HG03460 (cell line): ENCODE data around the gene LMNB1.
A peak's percentile ranks its signal among the peaks of the same experiment; 100 is the strongest.
"Not testable (repeated sequence)": the region's sequence is repeated elsewhere in the genome, so short reads cannot be mapped to it uniquely, and the experiment has no call there.

ENCODE experiments used
- ATAC-seq: cut with Tn5 transposase; IDR thresholded peaks from one replicate; pipeline ENCODE4 v1.9.1; 2021; ENCODE audit not compliant: unreplicated experiment

The LMNB1 gene, protein sequence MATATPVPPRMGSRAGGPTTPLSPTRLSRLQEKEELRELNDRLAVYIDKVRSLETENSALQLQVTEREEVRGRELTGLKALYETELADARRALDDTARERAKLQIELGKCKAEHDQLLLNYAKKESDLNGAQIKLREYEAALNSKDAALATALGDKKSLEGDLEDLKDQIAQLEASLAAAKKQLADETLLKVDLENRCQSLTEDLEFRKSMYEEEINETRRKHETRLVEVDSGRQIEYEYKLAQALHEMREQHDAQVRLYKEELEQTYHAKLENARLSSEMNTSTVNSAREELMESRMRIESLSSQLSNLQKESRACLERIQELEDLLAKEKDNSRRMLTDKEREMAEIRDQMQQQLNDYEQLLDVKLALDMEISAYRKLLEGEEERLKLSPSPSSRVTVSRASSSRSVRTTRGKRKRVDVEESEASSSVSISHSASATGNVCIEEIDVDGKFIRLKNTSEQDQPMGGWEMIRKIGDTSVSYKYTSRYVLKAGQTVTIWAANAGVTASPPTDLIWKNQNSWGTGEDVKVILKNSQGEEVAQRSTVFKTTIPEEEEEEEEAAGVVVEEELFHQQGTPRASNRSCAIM

DNA sequence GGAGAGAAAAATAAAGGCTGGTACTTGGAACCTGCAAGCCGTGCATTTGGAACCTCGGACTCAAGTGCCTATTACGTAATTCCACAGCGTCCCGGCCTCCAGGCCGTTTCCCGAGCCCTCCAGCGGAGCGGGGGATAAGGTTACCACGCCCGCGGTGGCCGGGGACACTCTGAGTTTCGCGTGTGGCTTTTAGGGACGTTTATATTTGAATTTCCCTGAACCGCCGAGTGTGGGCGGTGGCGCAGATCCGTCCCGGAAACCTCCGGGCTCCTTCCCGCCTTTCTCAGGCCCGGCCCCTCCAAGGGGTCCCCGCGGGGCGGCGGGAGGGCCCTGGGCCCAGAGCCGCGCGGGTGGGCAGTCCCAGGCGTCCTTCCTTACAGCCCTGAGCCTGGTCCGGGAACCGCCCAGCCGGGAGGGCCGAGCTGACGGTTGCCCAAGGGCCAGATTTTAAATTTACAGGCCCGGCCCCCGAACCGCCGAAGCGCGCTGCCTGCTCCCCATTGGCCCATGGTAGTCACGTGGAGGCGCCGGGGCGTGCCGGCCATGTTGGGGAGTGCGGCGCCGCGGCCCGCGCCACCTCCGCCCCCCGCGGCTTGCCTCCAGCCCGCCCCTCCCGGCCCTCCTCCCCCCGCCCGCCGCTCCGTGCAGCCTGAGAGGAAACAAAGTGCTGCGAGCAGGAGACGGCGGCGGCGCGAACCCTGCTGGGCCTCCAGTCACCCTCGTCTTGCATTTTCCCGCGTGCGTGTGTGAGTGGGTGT, at the start of gene LMNB1:
TSS of gene LMNB1 (plus strand) at position 638 of the 758 bp plus-strand sequence. CDS start 373 bp downstream, outside the sequence.
- peak; percentile 62 for ATAC-seq

DNA sequence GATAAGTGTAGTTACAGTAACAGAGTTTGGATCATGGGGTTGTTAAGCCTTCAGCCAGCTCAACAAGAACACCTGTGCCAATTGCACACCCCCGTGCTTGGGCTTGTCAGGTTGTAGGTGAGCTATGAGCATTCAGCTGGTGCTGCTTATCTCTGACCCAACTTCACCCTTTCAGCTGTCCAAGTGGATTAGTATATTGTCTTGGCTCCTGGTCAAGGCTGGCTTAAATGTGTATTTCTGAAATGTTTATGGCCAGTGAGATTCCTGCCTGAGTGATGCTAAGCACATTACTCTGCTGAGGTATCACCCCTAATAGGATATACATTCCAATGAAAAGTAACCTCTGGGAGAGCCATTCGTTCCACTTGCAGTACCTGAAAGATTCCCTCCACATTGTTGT, 44.2 kb upstream of the LMNB1 start:
- no peak for ATAC-seq

DNA sequence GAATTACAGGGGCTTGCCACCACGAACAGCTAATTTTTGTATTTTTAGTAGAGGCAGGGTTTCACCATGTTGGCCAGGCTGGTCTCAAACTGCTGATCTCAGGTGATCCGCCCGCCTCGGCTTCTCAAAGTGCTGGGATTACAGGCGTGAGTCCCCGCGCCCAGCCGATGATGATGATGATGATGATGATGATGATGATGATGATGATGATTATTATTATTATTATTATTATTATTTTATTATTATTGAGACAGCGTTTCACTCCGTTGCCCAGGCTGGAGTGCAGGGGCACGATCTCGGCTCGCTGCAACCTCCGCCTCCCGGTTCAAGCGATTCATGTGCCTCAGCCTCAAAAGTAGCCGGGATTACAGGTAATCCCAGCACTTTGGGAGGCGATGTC, 42.4 kb upstream of the LMNB1 start:
- not testable (repeated sequence) for ATAC-seq

DNA sequence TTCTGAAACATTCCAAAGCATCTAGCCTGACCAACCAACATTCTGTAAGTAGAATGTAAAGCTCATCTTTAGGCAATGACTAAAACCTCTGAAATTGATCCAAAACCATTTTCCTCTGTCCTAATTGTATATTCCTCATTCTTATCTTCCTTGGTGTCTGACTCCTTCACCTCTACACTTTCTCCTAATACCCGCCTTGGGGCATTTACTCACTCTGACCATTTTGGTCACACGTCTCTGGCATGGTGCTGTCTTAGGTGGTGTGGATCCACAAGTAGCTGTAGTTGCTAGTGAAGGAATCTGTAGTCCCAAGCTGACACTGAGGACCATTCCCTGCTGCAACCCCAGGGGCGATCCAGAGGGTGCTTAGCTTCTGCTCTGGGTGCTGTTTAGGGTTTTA, 40.8 kb upstream of the LMNB1 start:
- no peak for ATAC-seq

DNA sequence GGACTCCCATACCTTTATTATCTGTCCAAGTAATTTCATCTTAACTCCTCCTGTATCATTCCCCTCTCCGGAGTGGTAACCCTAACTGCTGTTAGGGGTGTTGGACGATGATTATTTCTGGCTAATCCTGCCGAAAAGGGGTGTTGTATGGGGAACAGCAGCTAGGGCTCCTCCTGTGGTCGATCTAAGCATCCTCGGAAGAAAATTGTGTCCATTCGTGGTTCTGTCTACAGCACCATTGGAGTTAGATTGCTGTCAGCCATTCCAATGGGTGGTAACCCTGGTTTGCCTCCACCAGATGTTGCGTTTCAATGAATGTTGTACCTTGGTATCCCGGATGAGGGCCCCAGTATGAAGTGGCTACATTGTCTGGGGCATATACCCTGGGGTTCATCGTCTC, 35.6 kb upstream of the LMNB1 start:
- no peak for ATAC-seq

DNA sequence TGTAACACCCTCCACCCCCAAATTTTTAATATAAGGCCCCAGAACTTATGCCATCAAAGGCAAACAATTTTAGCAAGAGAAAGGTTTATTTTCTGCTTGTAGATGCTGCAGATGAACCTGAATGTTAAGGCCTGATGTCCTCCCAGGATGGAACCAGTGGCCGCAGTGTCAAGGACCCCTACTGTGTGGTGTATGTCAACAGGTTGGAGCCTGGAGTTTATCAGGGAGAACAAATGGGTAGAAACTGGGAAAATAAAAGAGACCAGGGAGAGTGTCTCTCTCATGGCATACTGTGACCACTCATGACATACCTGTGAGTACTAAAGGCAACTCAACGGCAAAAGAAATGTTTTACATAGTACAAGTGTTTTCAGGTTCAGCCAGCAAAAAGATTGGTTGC, 34.5 kb upstream of the LMNB1 start:
- no peak for ATAC-seq

DNA sequence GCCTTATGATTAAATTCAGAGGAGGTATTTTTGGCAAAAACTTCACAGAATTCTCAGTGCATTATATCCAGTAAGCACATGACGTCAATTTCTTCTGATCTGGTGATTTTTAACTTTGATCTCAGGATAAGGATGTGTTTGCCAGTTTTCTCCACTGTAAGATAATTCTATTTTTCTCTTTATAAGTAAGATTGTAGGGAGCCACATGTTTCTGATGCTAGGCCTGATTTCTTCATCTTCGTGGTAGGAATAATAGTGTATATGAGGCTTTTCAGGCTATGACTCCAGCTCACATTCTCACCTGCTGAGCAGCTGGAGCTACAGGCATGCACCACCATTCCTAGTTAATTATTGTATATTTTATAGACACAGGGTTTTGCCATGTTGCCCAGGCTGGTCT, 32.1 kb upstream of the LMNB1 start:
- ATAC-seq, result no peak

DNA sequence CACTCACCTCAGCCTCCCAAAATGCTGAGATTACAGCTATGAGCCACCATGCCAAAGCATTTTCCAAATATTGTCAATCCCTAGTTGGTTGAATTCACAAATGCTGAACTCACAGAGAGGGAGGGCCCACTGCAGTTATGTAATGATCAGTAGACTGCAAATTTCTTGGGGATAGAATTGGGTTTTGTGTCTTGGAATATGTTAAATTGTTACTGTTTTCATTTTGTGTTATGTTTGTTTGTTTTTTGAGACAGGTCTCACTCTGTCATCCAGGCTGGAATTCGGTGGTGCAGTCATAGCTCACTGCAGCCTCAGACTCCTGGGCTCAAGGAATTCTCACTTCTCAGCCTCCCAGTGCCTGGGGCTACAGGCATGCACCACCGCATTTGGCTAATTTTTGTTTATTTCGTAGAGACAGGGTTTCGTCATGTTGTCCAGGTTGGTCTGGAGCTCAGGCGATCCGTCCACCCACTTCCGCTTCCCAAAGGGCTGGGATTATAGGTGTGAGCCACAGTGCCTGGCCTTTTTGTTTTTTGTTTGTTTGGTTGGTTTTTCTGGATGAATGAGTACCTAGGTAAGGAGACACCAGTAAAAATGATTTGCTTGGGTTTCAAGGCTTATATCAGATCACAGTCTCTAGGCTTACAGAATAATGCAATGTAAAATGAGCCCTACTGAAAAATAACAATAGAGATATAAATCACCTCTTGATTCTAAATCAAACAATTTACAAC, 31.5 kb upstream of the LMNB1 start:
- no peak for ATAC-seq

DNA sequence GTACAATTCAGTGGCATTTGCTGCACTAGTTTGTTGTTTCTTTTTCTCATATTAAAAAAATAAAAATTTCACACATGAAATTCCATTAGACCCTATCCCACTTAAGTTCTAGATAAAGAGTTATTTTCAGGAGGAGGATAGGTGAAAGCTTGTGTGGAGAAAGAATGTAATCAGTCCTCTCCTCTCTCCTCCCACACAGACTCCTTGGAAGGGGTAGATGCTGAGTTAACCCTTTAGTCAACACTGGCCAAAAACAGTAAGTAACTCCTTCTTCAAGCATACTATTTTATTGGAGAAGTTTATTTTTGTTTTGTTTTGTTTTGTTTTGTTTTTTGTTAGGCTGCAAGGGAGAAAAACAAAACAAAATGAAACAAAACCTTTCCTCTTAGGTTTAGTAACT, 30.6 kb upstream of the LMNB1 start:
- no peak for ATAC-seq

DNA sequence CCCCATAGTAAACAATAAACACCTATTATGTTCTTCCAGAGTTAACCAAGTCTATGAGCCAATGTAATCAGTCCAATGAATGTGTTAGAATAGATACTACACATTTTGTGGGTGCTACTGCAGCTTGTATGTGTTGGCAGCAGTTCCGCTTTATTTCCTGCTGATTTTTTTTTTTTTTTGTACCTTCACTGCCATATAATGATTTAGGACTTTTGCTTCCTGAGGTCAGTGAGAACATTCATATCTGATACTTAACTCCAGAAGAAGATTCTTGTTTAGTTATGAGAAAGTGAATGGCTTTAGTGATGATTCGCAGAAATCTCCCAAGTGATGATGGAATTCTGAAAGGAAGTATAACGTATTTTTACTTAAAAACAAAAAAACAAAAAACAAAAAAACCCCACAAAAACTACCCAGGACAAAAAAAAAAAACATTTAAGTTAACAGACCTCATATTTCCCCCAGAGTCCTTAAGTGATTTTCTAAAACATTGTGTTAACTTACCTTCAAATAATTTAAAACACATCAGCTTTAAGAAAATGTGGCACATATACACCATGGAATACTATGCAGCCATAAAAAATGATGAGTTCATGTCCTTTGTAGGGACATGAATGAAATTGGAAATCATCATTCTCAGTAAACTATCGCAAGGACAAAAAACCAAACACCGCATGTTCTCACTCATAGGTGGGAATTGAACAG, 24.7 kb upstream of the LMNB1 start:
- no peak for ATAC-seq

DNA sequence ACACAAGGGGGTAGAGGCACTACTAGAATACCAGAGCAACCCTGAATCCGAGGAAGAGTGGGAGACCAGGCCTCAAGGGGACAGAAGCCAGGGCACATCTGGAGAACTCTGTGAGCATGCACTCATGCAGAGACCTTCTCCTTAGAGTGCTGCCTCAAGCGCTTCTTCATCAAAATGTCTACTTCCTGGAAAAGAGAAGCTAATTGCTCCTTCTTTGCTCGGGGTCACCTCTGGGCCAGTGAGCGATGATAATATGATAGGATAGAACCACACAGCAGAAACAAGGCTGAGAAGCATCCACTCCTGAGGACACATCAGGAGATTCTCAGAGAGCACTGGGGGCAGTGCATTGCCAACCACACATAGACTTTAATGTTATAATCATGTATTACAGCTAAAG, 23.7 kb upstream of the LMNB1 start:
- no peak for ATAC-seq

DNA sequence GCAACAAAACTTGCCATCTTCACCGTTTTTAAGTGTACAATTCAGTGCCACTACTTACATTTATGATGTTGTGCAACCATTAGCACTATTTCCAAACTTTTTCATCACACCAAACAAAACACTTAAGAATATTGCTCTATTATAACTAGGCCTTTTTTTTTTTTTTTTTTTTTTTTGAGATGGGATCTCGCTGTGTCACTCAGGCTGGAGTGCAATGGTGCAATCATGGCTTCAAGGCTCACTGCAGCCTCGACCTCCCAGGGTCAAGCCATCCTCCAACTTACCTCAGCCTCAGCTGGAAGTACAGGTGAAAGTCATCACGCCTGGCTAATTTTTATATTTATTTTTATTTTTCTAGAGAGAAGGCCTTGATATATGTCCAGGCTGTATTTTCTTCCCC, 22.3 kb upstream of the LMNB1 start:
- ATAC-seq, result no peak

DNA sequence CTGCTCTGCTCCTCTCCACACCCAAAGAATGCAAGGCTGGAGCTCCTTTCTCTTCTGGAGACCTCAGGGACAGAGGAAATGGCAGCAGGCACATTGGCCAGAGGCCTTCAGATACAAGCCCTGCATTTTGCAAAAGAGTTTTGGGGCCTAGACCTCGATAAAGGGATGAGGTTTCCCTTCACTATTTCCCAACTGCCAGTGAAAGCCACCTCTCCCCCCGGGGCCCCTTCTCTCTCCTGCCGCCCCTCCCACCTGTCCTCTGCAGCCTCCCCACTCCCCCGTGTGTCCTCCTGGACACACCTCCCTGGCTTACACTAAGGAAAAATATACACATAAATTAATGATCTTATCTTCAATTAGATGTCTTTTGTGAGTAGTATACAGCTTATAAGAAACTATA, 21.3 kb upstream of the LMNB1 start:
- no peak for ATAC-seq

DNA sequence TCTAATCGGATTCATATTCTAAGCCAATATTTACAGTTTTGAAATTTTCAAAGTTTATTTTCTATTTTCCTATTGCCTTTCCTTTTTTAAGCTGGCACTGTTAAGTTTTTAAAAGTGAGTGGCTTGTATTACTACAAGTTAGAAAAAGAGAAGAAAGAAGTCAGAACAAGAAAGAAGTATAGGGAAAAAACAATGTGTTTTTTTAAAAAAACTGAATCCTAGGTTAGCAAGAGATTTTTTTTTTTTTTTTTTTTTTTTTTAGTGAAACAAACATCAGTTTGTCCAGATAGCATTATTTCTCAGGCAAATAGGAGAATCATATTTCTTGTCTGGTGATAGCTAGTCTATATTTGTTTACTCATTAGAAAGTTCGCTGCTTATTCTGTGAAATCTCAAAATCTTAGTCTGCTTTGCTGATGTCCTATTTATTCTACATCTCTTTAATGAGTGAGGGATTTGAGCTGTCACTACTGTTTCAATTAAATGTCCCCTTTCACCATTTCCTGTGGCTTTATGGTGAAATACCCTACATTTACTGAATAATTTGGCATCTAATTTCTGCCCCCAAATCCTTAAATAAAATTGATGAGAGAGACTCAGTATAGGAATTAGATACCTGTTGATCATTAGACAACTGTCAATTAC, 19.1 kb upstream of the LMNB1 start:
- no peak for ATAC-seq

DNA sequence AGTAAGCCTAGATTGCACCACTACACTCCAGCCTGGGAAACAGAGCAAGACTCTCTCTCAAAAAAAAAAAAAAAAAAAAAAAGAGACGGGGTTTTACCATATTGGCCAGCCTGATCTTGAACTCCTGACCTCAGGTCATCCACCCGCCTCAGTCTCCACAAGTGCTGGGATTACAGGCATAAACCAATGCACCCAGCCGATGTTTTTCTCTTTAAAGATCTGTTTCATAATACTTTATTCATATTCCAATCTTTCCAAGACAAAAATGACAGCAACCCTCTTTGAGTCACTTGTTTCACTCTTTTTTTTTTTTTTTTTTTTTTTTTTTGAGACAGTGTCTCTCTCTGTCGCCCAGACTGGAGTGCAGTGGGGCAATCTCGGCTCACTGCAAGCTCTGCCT, 13.6 kb upstream of the LMNB1 start:
- ATAC-seq, result no peak

DNA sequence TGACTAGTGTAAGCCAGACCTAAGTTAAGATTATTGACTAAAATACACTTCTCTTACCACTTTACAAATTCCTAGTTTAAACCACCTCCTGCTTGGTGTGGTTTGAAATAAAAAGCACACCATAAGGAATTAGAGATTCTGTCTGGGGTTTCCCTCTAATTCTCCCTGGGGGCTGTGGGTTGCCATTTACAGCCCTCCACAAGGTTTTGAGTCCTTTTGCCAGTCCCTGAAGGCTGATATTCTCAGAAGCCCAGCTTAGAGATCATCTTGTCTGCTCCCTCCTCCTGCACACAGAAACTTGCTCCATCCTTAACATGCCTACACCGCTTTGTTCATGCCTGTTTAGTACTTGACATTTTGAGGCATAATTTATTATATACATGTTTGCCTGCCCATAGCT, 7.2 kb upstream of the LMNB1 start:
- no peak for ATAC-seq

DNA sequence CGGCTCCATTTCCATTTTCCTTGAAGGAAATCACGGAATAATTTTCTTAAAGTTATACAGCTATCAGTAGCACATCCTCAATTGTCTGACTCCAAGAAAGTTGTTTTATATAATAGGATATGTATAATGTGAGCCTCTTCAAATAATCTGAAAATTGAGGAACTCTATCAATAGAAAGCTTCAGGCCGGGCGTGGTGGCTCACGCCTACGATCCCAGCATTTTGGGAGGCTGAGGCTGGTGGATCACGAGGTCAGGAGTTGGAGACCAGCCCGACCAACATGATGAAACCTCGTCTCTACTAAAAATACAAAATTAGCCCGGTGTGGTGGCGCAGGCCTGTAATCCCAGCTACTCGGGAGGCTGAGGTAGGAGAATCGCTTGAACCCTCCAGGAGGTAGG, 3.4 kb upstream of the LMNB1 start:
- ATAC-seq, result not testable (repeated sequence)

DNA sequence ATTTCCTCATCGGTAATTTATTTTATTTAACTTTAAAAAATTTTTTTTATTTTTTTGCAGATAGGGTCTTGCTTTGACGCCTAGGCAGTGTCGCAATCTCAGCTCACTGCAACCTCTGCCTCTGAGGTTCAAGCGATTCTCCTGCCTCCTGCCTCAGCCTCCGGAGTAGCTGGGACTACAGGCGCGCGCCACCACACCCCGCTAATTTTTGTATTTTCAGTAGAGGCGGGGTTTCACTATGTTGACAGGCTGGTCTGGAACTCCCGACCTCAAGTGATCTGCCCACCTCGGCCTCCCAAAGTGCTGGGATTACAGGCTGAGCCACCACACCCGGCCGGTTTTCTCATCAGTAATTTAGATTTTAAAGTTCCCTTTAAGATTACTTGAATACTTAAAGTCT, 2.3 kb upstream of the LMNB1 start:
- not testable (repeated sequence) for ATAC-seq

DNA sequence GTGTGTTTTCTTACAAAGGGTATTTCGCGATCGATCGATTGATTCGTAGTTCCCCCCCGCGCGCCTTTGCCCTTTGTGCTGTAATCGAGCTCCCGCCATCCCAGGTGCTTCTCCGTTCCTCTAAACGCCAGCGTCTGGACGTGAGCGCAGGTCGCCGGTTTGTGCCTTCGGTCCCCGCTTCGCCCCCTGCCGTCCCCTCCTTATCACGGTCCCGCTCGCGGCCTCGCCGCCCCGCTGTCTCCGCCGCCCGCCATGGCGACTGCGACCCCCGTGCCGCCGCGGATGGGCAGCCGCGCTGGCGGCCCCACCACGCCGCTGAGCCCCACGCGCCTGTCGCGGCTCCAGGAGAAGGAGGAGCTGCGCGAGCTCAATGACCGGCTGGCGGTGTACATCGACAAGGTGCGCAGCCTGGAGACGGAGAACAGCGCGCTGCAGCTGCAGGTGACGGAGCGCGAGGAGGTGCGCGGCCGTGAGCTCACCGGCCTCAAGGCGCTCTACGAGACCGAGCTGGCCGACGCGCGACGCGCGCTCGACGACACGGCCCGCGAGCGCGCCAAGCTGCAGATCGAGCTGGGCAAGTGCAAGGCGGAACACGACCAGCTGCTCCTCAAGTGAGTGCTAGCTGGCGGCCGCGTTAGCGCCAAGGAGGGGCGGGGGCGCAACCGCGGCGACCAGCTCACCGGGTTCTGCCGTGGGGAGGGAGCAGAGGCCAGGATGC, 480 bp downstream of the LMNB1 start:
- ATAC-seq, result peak; percentile 22
